ENCODE measurements around the gene PTPRH. TPM values are rescaled to one million over a fixed set of nuclear protein-coding genes. Genes with fewer than 3 reads are reported as not detected.
A peak's percentile ranks its signal among the peaks of the same experiment; 100 is the strongest.

Gene PTPRH
- total RNA-seq, 1 experiment from 2014 or later: 0.17 TPM

GRCh38 chr19:55169136-55169535, 40.2 kb downstream of the PTPRH start:
- no peak overlapping the region for H3K27ac ChIP-seq (ENCODE audit: low read depth, low read length, poor library complexity, severe bottlenecking)
- DNase-seq (ENCODE audit: low spot score): no peak
- ChIA-PET CTCF (no interaction called here), POLR2A (ENCODE audit: low non-redundant PET) (interaction anchor here (0.7 kb wide), 1 partner anchor 9 kb away, joined by 3 read pairs; no protein-coding TSS in a partner anchor)
- no peaks in the 10 kb centered on the region for H3K27me3 ChIP-seq (replicated peaks; ENCODE audit: insufficient read depth, low read depth, low read length, poor library complexity)
- no peaks in the 10 kb centered on the region for H3K4me1 ChIP-seq (ENCODE audit: insufficient read depth, low read length, poor library complexity, severe bottlenecking)
- TF ChIP-seq EZH2 (IDR thresholded peaks at IDR 0.05; ENCODE audit: borderline replicate concordance, low read depth, low read length, poor library complexity, severe bottlenecking) (no peak), CTCF (conservative IDR thresholded peaks at IDR 0.05; ENCODE audit: low read depth, low read length) (no peak)
- H3K9me3 ChIP-seq (ENCODE audit: low read depth, low read length, poor library complexity, severe bottlenecking): no peaks in the 10 kb centered on the region
- H3K36me3 ChIP-seq (ENCODE audit: insufficient read depth, low read length, poor library complexity, severe bottlenecking): no peaks in the 10 kb centered on the region
- H3K4me3 ChIP-seq (ENCODE audit: low read depth, low read length, poor library complexity, severe bottlenecking): no peak overlapping the region
- intact Hi-C loops (cut with micrococcal nuclease; ENCODE audit: unreplicated experiment): no loop called here
- no TSS peak for BruUV-seq (replicated peaks)

- TF ChIP-seq EZH2 (IDR thresholded peaks at IDR 0.05; ENCODE audit: borderline replicate concordance, low read depth, low read length, poor library complexity, severe bottlenecking) (no peak), CTCF (conservative IDR thresholded peaks at IDR 0.05; ENCODE audit: low read depth, low read length) (no peak)
- Histone ChIP-seq H3K4me1 (ENCODE audit: insufficient read depth, low read length, poor library complexity, severe bottlenecking) (no peaks in the 10 kb centered on the region), H3K36me3 (ENCODE audit: insufficient read depth, low read length, poor library complexity, severe bottlenecking) (no peaks in the 10 kb centered on the region), H3K4me3 (ENCODE audit: low read depth, low read length, poor library complexity, severe bottlenecking) (peak within 1 kb of the TSS; percentile 61), H3K27ac (ENCODE audit: low read depth, low read length, poor library complexity, severe bottlenecking) (peak within 1 kb of the TSS; percentile 76), H3K27me3 (replicated peaks; ENCODE audit: insufficient read depth, low read depth, low read length, poor library complexity) (peaks cover 5% of the 10 kb centered on the region), H3K9me3 (ENCODE audit: low read depth, low read length, poor library complexity, severe bottlenecking) (no peaks in the 10 kb centered on the region)
- intact Hi-C loops (cut with micrococcal nuclease; ENCODE audit: unreplicated experiment): no loop called here
- CTCF ChIA-PET: interaction anchor here (0.6 to 1.4 kb wide), 2 partner anchors 134 to 746 kb away, joined by 3 to 4 read pairs; no protein-coding TSS in a partner anchor
- no TSS peak for BruUV-seq (replicated peaks)
- peak; percentile 99 for DNase-seq (ENCODE audit: low spot score)
- POLR2A ChIA-PET (ENCODE audit: low non-redundant PET): interaction anchor here (0.6 kb wide), 1 partner anchor 9 kb away, joined by 4 read pairs; the partner anchor contains the start of gene TNNI3
Observed at GRCh38 chr19:55166530-55167268, 42.6 kb downstream of the PTPRH start, which contains the start of gene DNAAF3. Gene DNAAF3 (minus strand): TSS chr19:55166613. CDS start chr19:55166413, 200 bp downstream.

GRCh38 chr19:55165952-55166529, 43.3 kb downstream of the PTPRH start:
- ChIA-PET CTCF (interaction anchor here (0.6 to 1.4 kb wide), 3 partner anchors 10 to 746 kb away, joined by 3 to 4 read pairs (median 4); no protein-coding TSS in a partner anchor), POLR2A (ENCODE audit: low non-redundant PET) (no interaction called here)
- Histone ChIP-seq H3K27ac (ENCODE audit: low read depth, low read length, poor library complexity, severe bottlenecking) (no peak overlapping the region), H3K27me3 (replicated peaks; ENCODE audit: insufficient read depth, low read depth, low read length, poor library complexity) (peaks cover 10% of the 10 kb centered on the region), H3K4me1 (ENCODE audit: insufficient read depth, low read length, poor library complexity, severe bottlenecking) (no peaks in the 10 kb centered on the region), H3K9me3 (ENCODE audit: low read depth, low read length, poor library complexity, severe bottlenecking) (no peaks in the 10 kb centered on the region), H3K36me3 (ENCODE audit: insufficient read depth, low read length, poor library complexity, severe bottlenecking) (no peaks in the 10 kb centered on the region), H3K4me3 (ENCODE audit: low read depth, low read length, poor library complexity, severe bottlenecking) (peak overlapping the region; percentile 61)
- peak; percentile 93 for TF ChIP-seq CTCF (conservative IDR thresholded peaks at IDR 0.05; ENCODE audit: low read depth, low read length)
- TF ChIP-seq EZH2 (IDR thresholded peaks at IDR 0.05; ENCODE audit: borderline replicate concordance, low read depth, low read length, poor library complexity, severe bottlenecking): no peak
- peak; percentile 94 for DNase-seq (ENCODE audit: low spot score)
- intact Hi-C loops (cut with micrococcal nuclease; ENCODE audit: unreplicated experiment): no loop called here
- BruUV-seq (replicated peaks): no TSS peak

Data from A673 (cell line).